Measurements from ENCODE around the gene LHPP. TPM values are rescaled to one million over a fixed set of nuclear protein-coding genes. Genes with fewer than 3 reads are reported as not detected.

LHPP gene
- 8.1 and 8.6 TPM in 2 replicates for total RNA-seq

- DNase-seq = peak; percentile 97
- intact Hi-C loops (cut with micrococcal nuclease) = loop anchor here (1.0 to 5.0 kb wide), 4 partner anchors 43 to 1309 kb away; partner anchors contain the start of genes BUB3, EEF1AKMT2 and OAT
- H3K36me3 Mint-ChIP-seq (ENCODE audit: low read depth) = peaks cover 2% of the 10 kb centered on the region
- H3K27ac Mint-ChIP-seq = peak within 1 kb of the TSS; percentile 92
- H3K4me1 Mint-ChIP-seq = peaks cover 24% of the 10 kb centered on the region
- peaks cover 11% of the 10 kb centered on the region for H3K27me3 Mint-ChIP-seq
- H3K4me3 Mint-ChIP-seq = peak within 1 kb of the TSS; percentile 77
- peaks cover 4% of the 10 kb centered on the region for H3K9me3 Mint-ChIP-seq
These were observed at the start of gene LHPP for GRCh38 chr10:124461642-124462347. Gene LHPP, plus strand, starts transcription at chr10:124461823. Its CDS starts 40 bp downstream, at chr10:124461863.

- no peak for DNase-seq
- Mint-ChIP-seq H3K27me3 (peaks cover 3% of the 10 kb centered on the region), H3K27ac (no peak overlapping the region), H3K36me3 (ENCODE audit: low read depth) (peaks cover 10% of the 10 kb centered on the region), H3K4me3 (no peak overlapping the region), H3K9me3 (no peaks in the 10 kb centered on the region), H3K4me1 (peaks cover 5% of the 10 kb centered on the region)
- intact Hi-C loops (cut with micrococcal nuclease) = no loop called here
These were observed 47.5 kb upstream of the LHPP start for GRCh38 chr10:124414076-124414475.

- intact Hi-C loops (cut with micrococcal nuclease) = loop anchor here (5.0 kb wide), 1 partner anchor 502 kb away; no protein-coding TSS in a partner anchor
These were observed 46.4 kb upstream of the LHPP start for GRCh38 chr10:124415210-124415609.

GRCh38 chr10:124416733-124417132, 44.9 kb upstream of the LHPP start:
- H3K4me3 Mint-ChIP-seq = peak overlapping the region; percentile 44
- intact Hi-C loops (cut with micrococcal nuclease) = loop anchor here (5.0 kb wide), 1 partner anchor 501 kb away; no protein-coding TSS in a partner anchor
- peaks cover 3% of the 10 kb centered on the region for H3K36me3 Mint-ChIP-seq (ENCODE audit: low read depth)
- H3K27ac Mint-ChIP-seq = no peak overlapping the region
- no peak for DNase-seq
- H3K27me3 Mint-ChIP-seq = peaks cover 7% of the 10 kb centered on the region
- no peaks in the 10 kb centered on the region for H3K9me3 Mint-ChIP-seq
- peaks cover 9% of the 10 kb centered on the region for H3K4me1 Mint-ChIP-seq

More at GRCh38 chr10:124415210-124415609, 46.4 kb upstream of the LHPP start:
- H3K4me3 Mint-ChIP-seq = no peak overlapping the region
- no peaks in the 10 kb centered on the region for H3K9me3 Mint-ChIP-seq
- H3K27ac Mint-ChIP-seq = no peak overlapping the region
- H3K36me3 Mint-ChIP-seq (ENCODE audit: low read depth) = peaks cover 10% of the 10 kb centered on the region
- no peak for DNase-seq
- peaks cover 5% of the 10 kb centered on the region for H3K27me3 Mint-ChIP-seq
- peaks cover 9% of the 10 kb centered on the region for H3K4me1 Mint-ChIP-seq

GRCh38 chr10:124417895-124418725, 43.5 kb upstream of the LHPP start:
- peak overlapping the region; percentile 83 for H3K4me3 Mint-ChIP-seq
- H3K36me3 Mint-ChIP-seq (ENCODE audit: low read depth) = no peaks in the 10 kb centered on the region
- H3K4me1 Mint-ChIP-seq = peaks cover 9% of the 10 kb centered on the region
- no peaks in the 10 kb centered on the region for H3K9me3 Mint-ChIP-seq
- intact Hi-C loops (cut with micrococcal nuclease) = loop anchor here (1.0 to 5.0 kb wide), 4 partner anchors 29 to 499 kb away; partner anchors contain the start of genes EEF1AKMT2 and LHPP
- H3K27ac Mint-ChIP-seq = no peak overlapping the region
- peaks cover 11% of the 10 kb centered on the region for H3K27me3 Mint-ChIP-seq
- peak; percentile 89 for DNase-seq

GRCh38 chr10:124418726-124419501, 42.7 kb upstream of the LHPP start, which contains the start of gene OAT:
Gene OAT, minus strand, starts transcription at chr10:124418923. Its CDS starts 6,752 bp downstream, at chr10:124412171.
- peaks cover 9% of the 10 kb centered on the region for H3K4me1 Mint-ChIP-seq
- H3K36me3 Mint-ChIP-seq (ENCODE audit: low read depth) = no peaks in the 10 kb centered on the region
- no peaks in the 10 kb centered on the region for H3K9me3 Mint-ChIP-seq
- DNase-seq = peak; percentile 99
- H3K27ac Mint-ChIP-seq = peak within 1 kb of the TSS; percentile 65
- H3K4me3 Mint-ChIP-seq = peak within 1 kb of the TSS; percentile 83
- H3K27me3 Mint-ChIP-seq = peaks cover 12% of the 10 kb centered on the region
- intact Hi-C loops (cut with micrococcal nuclease) = loop anchor here (1.0 to 5.0 kb wide), 4 partner anchors 30 to 498 kb away; partner anchors contain the start of genes EEF1AKMT2 and LHPP

GRCh38 chr10:124419635-124420034, 42.0 kb upstream of the LHPP start:
- peak; percentile 57 for DNase-seq
- Mint-ChIP-seq H3K36me3 (ENCODE audit: low read depth) (no peaks in the 10 kb centered on the region), H3K9me3 (no peaks in the 10 kb centered on the region), H3K27ac (no peak overlapping the region), H3K27me3 (peaks cover 17% of the 10 kb centered on the region), H3K4me1 (peaks cover 9% of the 10 kb centered on the region), H3K4me3 (peak overlapping the region; percentile 83)
- intact Hi-C loops (cut with micrococcal nuclease) = loop anchor here (2.0 to 5.0 kb wide), 3 partner anchors 31 to 498 kb away; partner anchors contain the start of gene EEF1AKMT2

- intact Hi-C loops (cut with micrococcal nuclease) = no loop called here
- Mint-ChIP-seq H3K4me1 (peaks cover 9% of the 10 kb centered on the region), H3K4me3 (no peak overlapping the region), H3K36me3 (ENCODE audit: low read depth) (no peaks in the 10 kb centered on the region), H3K9me3 (no peaks in the 10 kb centered on the region), H3K27ac (no peak overlapping the region), H3K27me3 (peaks cover 17% of the 10 kb centered on the region)
- DNase-seq = no peak
These were observed 41.4 kb upstream of the LHPP start for GRCh38 chr10:124420254-124420653.

- H3K36me3 Mint-ChIP-seq (ENCODE audit: low read depth) = no peaks in the 10 kb centered on the region
- peaks cover 16% of the 10 kb centered on the region for H3K27me3 Mint-ChIP-seq
- H3K27ac Mint-ChIP-seq = no peak overlapping the region
- H3K9me3 Mint-ChIP-seq = no peaks in the 10 kb centered on the region
- DNase-seq = no peak
- H3K4me3 Mint-ChIP-seq = no peak overlapping the region
- intact Hi-C loops (cut with micrococcal nuclease) = no loop called here
- H3K4me1 Mint-ChIP-seq = peaks cover 7% of the 10 kb centered on the region
These were observed 38.9 kb upstream of the LHPP start for GRCh38 chr10:124422742-124423141.

GRCh38 chr10:124423813-124424212, 37.8 kb upstream of the LHPP start:
- DNase-seq = no peak
- no peak overlapping the region for H3K27ac Mint-ChIP-seq
- no peaks in the 10 kb centered on the region for H3K9me3 Mint-ChIP-seq
- no peak overlapping the region for H3K4me3 Mint-ChIP-seq
- intact Hi-C loops (cut with micrococcal nuclease) = no loop called here
- H3K36me3 Mint-ChIP-seq (ENCODE audit: low read depth) = no peaks in the 10 kb centered on the region
- peaks cover 4% of the 10 kb centered on the region for H3K4me1 Mint-ChIP-seq
- peaks cover 23% of the 10 kb centered on the region for H3K27me3 Mint-ChIP-seq

- Mint-ChIP-seq H3K27ac (no peak overlapping the region), H3K4me3 (no peak overlapping the region), H3K4me1 (no peaks in the 10 kb centered on the region), H3K36me3 (ENCODE audit: low read depth) (no peaks in the 10 kb centered on the region), H3K27me3 (peaks cover 25% of the 10 kb centered on the region), H3K9me3 (no peaks in the 10 kb centered on the region)
- intact Hi-C loops (cut with micrococcal nuclease) = no loop called here
- DNase-seq = no peak
These were observed 36.2 kb upstream of the LHPP start for GRCh38 chr10:124425227-124425962.

- no peaks in the 10 kb centered on the region for H3K9me3 Mint-ChIP-seq
- no peaks in the 10 kb centered on the region for H3K36me3 Mint-ChIP-seq (ENCODE audit: low read depth)
- no peaks in the 10 kb centered on the region for H3K4me1 Mint-ChIP-seq
- H3K27ac Mint-ChIP-seq = no peak overlapping the region
- no peak overlapping the region for H3K4me3 Mint-ChIP-seq
- DNase-seq = no peak
- H3K27me3 Mint-ChIP-seq = peaks cover 20% of the 10 kb centered on the region
- intact Hi-C loops (cut with micrococcal nuclease) = no loop called here
These were observed 33.3 kb upstream of the LHPP start for GRCh38 chr10:124428207-124428777.

All from activated CD4-positive, alpha-beta T cell treated with anti-CD3 and anti-CD28 coated beads, Interleukin-2, amount 10 ng/mL, durations not matched to agents 24 days and 14 days (primary cell).